ENCODE results near the gene NEGR1. TPM values are rescaled to one million over a fixed set of nuclear protein-coding genes. Genes with fewer than 3 reads are reported as not detected.

Gene NEGR1
- total RNA-seq, 1 donor from 2014 or later, result 9.7 TPM

DNA sequence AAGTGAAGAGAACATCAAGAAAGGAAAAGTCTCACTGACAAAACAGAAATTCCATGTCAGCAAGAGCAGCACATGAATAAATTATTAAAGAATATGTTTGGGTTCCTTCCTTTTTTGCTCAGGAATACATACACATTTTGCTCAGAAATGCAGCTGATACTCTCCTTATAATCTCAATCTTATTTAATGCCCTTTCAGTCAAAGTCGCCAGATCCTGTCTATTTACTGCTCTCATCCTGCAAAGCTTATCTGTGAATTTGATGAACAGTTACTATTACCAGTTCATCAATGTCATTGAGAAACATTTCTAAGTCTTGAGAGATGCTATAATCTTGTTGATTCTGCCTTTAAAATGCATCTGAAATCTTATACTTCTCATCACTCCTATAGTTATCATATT lies 658.5 kb downstream of the NEGR1 start:
- Histone ChIP-seq H3K9me3 (replicated peaks) (peaks cover 17% of the 10 kb centered on the region), H3K36me3 (no peaks in the 10 kb centered on the region), H3K27ac (replicated peaks) (no peak overlapping the region), H3K27me3 (ENCODE audit: low read depth) (no peaks in the 10 kb centered on the region), H3K4me3 (no peak overlapping the region), H3K4me1 (no peaks in the 10 kb centered on the region)
- intact Hi-C loops (cut with micrococcal nuclease), result no loop called here
- no peak for DNase-seq
- TF ChIP-seq, protein P1, sequence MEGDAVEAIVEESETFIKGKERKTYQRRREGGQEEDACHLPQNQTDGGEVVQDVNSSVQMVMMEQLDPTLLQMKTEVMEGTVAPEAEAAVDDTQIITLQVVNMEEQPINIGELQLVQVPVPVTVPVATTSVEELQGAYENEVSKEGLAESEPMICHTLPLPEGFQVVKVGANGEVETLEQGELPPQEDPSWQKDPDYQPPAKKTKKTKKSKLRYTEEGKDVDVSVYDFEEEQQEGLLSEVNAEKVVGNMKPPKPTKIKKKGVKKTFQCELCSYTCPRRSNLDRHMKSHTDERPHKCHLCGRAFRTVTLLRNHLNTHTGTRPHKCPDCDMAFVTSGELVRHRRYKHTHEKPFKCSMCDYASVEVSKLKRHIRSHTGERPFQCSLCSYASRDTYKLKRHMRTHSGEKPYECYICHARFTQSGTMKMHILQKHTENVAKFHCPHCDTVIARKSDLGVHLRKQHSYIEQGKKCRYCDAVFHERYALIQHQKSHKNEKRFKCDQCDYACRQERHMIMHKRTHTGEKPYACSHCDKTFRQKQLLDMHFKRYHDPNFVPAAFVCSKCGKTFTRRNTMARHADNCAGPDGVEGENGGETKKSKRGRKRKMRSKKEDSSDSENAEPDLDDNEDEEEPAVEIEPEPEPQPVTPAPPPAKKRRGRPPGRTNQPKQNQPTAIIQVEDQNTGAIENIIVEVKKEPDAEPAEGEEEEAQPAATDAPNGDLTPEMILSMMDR (IDR thresholded peaks at IDR 0.05; ENCODE audit: borderline replicate concordance), result no peak

GRCh38 chr1:71621785-71622184 lies 660.6 kb downstream of the NEGR1 start:
- no peaks in the 10 kb centered on the region for H3K36me3 ChIP-seq
- H3K4me3 ChIP-seq, result no peak overlapping the region
- TF ChIP-seq, protein P1 (IDR thresholded peaks at IDR 0.05; ENCODE audit: borderline replicate concordance), result no peak
- H3K27ac ChIP-seq (replicated peaks), result no peak overlapping the region
- no peak for DNase-seq
- no peaks in the 10 kb centered on the region for H3K4me1 ChIP-seq
- H3K27me3 ChIP-seq (ENCODE audit: low read depth), result no peaks in the 10 kb centered on the region
- H3K9me3 ChIP-seq (replicated peaks), result peaks cover 9% of the 10 kb centered on the region
- intact Hi-C loops (cut with micrococcal nuclease), result no loop called here

- intact Hi-C loops (cut with micrococcal nuclease), result no loop called here
- no peak for DNase-seq
- Histone ChIP-seq H3K9me3 (replicated peaks) (peaks cover 5% of the 10 kb centered on the region), H3K36me3 (no peaks in the 10 kb centered on the region), H3K4me1 (no peaks in the 10 kb centered on the region), H3K27me3 (ENCODE audit: low read depth) (no peaks in the 10 kb centered on the region), H3K4me3 (no peak overlapping the region), H3K27ac (replicated peaks) (no peak overlapping the region)
- TF ChIP-seq, protein P1 (IDR thresholded peaks at IDR 0.05; ENCODE audit: borderline replicate concordance), result no peak
These were observed 663.4 kb downstream of the NEGR1 start for GRCh38 chr1:71618766-71619530.

GRCh38 chr1:71618191-71618590 lies 664.1 kb downstream of the NEGR1 start:
- intact Hi-C loops (cut with micrococcal nuclease), result no loop called here
- no peak overlapping the region for H3K27ac ChIP-seq (replicated peaks)
- H3K4me1 ChIP-seq, result no peaks in the 10 kb centered on the region
- TF ChIP-seq, protein P1 (IDR thresholded peaks at IDR 0.05; ENCODE audit: borderline replicate concordance), result no peak
- H3K4me3 ChIP-seq, result no peak overlapping the region
- peaks cover 5% of the 10 kb centered on the region for H3K9me3 ChIP-seq (replicated peaks)
- H3K27me3 ChIP-seq (ENCODE audit: low read depth), result no peaks in the 10 kb centered on the region
- DNase-seq, result no peak
- no peaks in the 10 kb centered on the region for H3K36me3 ChIP-seq

- DNase-seq, result no peak
- intact Hi-C loops (cut with micrococcal nuclease), result no loop called here
- Histone ChIP-seq H3K4me1 (peaks cover 5% of the 10 kb centered on the region), H3K9me3 (replicated peaks) (peaks cover 8% of the 10 kb centered on the region), H3K36me3 (no peaks in the 10 kb centered on the region), H3K27ac (replicated peaks) (no peak overlapping the region), H3K27me3 (ENCODE audit: low read depth) (no peaks in the 10 kb centered on the region), H3K4me3 (no peak overlapping the region)
- TF ChIP-seq, protein P1 (IDR thresholded peaks at IDR 0.05; ENCODE audit: borderline replicate concordance), result no peak
These were observed 671.9 kb downstream of the NEGR1 start for GRCh38 chr1:71610476-71610875.

Measured in left ventricle myocardium inferior (tissue), 1 donor.